AG04449 (cell line): ENCODE data around the gene SDK1.

Source experiments
- CTCF ChIA-PET: fragments of 350-600 bp; formaldehyde crosslinking; extraction: SDS; loops from one replicate; lab custom pipeline; 2021; ENCODE audit warnings: antibody characterized with exemption; lab: Yijun Ruan, JAX
- POLR2A ChIA-PET: fragments of 400-600, 350-600 bp; formaldehyde crosslinking; extraction: SDS; loops from one replicate; lab custom pipeline; 2020; ENCODE audit warnings: antibody characterized with exemption, inconsistent platforms; lab: Yijun Ruan, JAX
- DNase-seq: peaks from one replicate; pipeline ENCODE4 v3.0.0-alpha.2; 2010; ENCODE audit warnings: low read depth, low spot score
- H3K4me3 ChIP-seq: 2 replicates; pipeline ENCODE4 v1.5.1; 2011; ENCODE audit warnings: low read depth, mild to moderate bottlenecking, control low read depth, low read length
- CTCF ChIP-seq: IDR thresholded peaks from one replicate; pipeline ENCODE4 v1.5.1; 2011; ENCODE audit warnings: mild to moderate bottlenecking, moderate library complexity, low read length, control low read depth, inconsistent platforms; ENCODE audit not compliant: insufficient read depth; ENCODE audit errors: missing control alignments

SDK1 gene

GRCh38 chr7:4245135-4245865, 944.2 kb downstream of the SDK1 start:
- no peak for DNase-seq
- POLR2A ChIA-PET: no interaction called here
- CTCF ChIA-PET: no interaction called here
- H3K4me3 ChIP-seq: no peak overlapping the region
- no peak for TF ChIP-seq CTCF

GRCh38 chr7:4245866-4246470, 944.9 kb downstream of the SDK1 start:
- CTCF ChIA-PET: no interaction called here
- TF ChIP-seq CTCF: no peak
- no peak overlapping the region for H3K4me3 ChIP-seq
- POLR2A ChIA-PET: no interaction called here
- no peak for DNase-seq

GRCh38 chr7:4246536-4246935, 945.5 kb downstream of the SDK1 start:
- TF ChIP-seq CTCF: no peak
- CTCF ChIA-PET: no interaction called here
- POLR2A ChIA-PET: no interaction called here
- H3K4me3 ChIP-seq: no peak overlapping the region
- DNase-seq: no peak

GRCh38 chr7:4247106-4247876, 946.2 kb downstream of the SDK1 start:
- H3K4me3 ChIP-seq: no peak overlapping the region
- DNase-seq: no peak
- POLR2A ChIA-PET: no interaction called here
- CTCF ChIA-PET: no interaction called here
- no peak for TF ChIP-seq CTCF

GRCh38 chr7:4248295-4248694, 947.2 kb downstream of the SDK1 start:
- ChIA-PET POLR2A (no interaction called here), CTCF (no interaction called here)
- no peak overlapping the region for H3K4me3 ChIP-seq
- TF ChIP-seq CTCF: no peak
- DNase-seq: no peak

- ChIA-PET CTCF (no interaction called here), POLR2A (no interaction called here)
- no peak for TF ChIP-seq CTCF
- H3K4me3 ChIP-seq: no peak overlapping the region
- no peak for DNase-seq
These were observed 948.2 kb downstream of the SDK1 start for GRCh38 chr7:4249241-4249640.
